BE2C (cell line): ENCODE results near the gene PSAT1.
"Not testable (repeated sequence)": the region's sequence is repeated elsewhere in the genome, so short reads cannot be mapped to it uniquely, and the experiment has no call there.

Experiments
- DNase-seq: peaks from one replicate; pipeline ENCODE4 v3.0.0-alpha.2; 2020
- H3K27me3 ChIP-seq: fragments of 250-450 bp; sonication (Bioruptor Pico); 2 replicates; pipeline ENCODE4 v1.5.1; 2020; ENCODE audit warnings: mild to moderate bottlenecking
- H3K36me3 ChIP-seq: fragments of 250-450 bp; sonication (Bioruptor Pico); 2 replicates; pipeline ENCODE4 v1.5.1; 2020; ENCODE audit warnings: mild to moderate bottlenecking
- H3K4me1 ChIP-seq: fragments of 250-450 bp; sonication (Bioruptor Pico); 2 replicates; pipeline ENCODE4 v1.5.1; 2020
- H3K4me3 ChIP-seq: 2 replicates; pipeline ENCODE4 v1.5.1; 2011; ENCODE audit warnings: low read depth, low read length
- H3K9me3 ChIP-seq: fragments of 250-450 bp; sonication (Bioruptor Pico); 2 replicates; pipeline ENCODE4 v1.5.1; 2020
- CTCF ChIP-seq: IDR thresholded peaks from 2 replicates; pipeline ENCODE4 v1.5.1; 2012; ENCODE audit warnings: mild to moderate bottlenecking, low read depth, low read length

Gene PSAT1

DNA sequence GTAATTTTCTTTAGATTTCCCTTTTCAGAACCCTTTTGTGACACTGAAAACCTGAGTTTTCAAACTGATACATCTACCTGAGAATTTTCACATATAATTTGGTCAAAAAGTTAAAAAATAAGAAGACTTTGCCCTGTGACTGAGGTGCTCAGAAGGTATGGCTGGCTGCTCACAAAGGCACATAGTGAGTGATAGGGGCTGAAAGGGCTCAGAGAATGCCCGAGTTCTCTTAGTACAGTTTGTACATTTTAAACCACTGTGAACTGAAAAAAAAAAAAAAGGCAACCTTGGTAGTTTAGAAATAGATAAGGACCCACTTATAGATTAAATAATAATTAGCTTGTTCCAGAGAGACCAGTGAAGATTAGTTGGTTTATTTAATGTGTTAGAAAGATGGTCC, 18.1 kb upstream of the PSAT1 start:
- H3K4me3 ChIP-seq: no peak overlapping the region
- no peak for DNase-seq
- H3K27me3 ChIP-seq: no peaks in the 10 kb centered on the region
- no peak for TF ChIP-seq CTCF
- no peaks in the 10 kb centered on the region for H3K36me3 ChIP-seq
- no peaks in the 10 kb centered on the region for H3K9me3 ChIP-seq
- peaks cover 5% of the 10 kb centered on the region; the same call in 1 of the 2 replicates for H3K4me1 ChIP-seq

DNA sequence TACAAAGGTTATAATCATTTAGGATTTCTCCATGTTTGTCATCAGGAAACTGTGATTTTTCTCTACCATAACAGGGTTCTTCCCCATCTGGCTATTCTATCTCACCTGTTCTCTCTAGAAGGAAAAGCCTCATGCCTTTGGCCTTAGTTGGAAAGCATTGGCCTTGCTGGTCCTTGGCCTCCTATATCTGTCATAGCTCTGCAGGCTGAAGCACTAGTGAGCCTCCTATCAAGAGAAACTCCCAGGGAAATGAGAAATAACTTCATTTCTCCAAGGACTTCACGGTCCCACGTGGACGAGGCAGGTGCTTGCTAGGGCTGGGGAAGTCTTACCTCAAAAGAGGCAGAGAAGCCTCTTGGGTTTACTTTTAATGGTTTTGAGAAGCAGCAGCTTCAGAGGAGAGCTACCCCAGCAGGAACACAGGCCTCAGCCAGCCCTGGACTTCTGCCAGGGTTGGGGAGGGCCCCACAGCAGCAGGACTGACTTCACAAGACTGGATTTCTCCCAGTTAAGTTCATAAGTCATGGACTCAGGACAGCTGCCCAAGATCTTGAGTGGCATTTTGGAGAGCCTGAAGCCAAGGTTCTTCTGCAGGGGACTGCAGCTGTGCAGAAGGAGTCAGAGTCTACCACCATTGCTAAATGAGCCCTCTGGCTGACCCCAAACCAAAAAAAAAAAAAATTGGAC, 15.8 kb upstream of the PSAT1 start:
- DNase-seq: peak; percentile 65

DNA sequence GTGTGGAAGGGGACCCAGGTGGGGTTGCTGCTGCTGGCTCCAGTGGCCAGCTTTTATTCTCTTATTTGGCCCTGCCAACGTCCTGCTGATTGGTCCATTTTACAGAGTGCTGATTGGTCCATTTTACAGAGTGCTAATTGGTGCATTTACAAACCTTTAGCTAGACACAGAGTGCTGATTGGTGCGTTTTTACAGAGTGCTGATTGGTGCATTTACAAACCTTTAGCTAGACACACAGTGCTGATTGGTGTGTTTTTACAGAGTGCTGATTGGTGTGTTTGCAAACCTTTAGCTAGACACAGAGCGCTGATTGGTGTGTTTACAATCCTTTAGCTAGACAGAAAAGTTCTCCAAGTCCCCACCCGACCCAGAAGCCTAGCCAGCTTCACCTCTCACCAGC, 12.7 kb upstream of the PSAT1 start:
- H3K36me3 ChIP-seq, H3K27me3 ChIP-seq, DNase-seq, H3K9me3 ChIP-seq, H3K4me3 ChIP-seq, H3K4me1 ChIP-seq: not testable (repeated sequence)

More for the DNA sequence above, 15.8 kb upstream of the PSAT1 start:
- no peak for TF ChIP-seq CTCF
- Histone ChIP-seq H3K4me1 (peaks cover 5% of the 10 kb centered on the region; the same call in 1 of the 2 replicates), H3K27me3 (no peaks in the 10 kb centered on the region), H3K4me3 (no peak overlapping the region), H3K36me3 (no peaks in the 10 kb centered on the region), H3K9me3 (no peaks in the 10 kb centered on the region)

DNA sequence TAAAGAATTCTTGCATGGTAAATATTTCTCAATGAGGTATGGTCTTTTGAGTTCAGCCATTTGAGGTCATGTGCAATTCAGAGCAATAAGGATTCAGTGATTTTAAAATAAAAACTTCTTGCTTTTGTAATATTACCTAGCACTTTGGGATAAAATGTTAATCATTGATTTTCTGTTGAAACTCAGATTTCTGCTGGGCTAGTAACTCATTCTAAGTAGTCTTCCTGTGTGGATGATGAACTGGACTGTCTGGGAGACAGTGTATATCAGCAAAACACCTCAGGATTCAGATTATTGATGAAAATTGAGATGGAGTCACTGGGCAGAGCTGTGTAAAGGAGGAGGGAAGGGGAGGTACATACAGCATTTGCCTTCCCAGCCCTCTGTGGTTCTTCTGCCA, 10.8 kb upstream of the PSAT1 start:
- peaks cover 3% of the 10 kb centered on the region for H3K4me1 ChIP-seq
- H3K27me3 ChIP-seq: no peaks in the 10 kb centered on the region
- no peaks in the 10 kb centered on the region for H3K36me3 ChIP-seq
- no peak for DNase-seq
- no peak for TF ChIP-seq CTCF
- no peaks in the 10 kb centered on the region for H3K9me3 ChIP-seq
- H3K4me3 ChIP-seq: no peak overlapping the region

- DNase-seq: no peak
- no peaks in the 10 kb centered on the region for H3K36me3 ChIP-seq
- no peaks in the 10 kb centered on the region for H3K27me3 ChIP-seq
- no peak overlapping the region for H3K4me3 ChIP-seq
- H3K4me1 ChIP-seq: peaks cover 5% of the 10 kb centered on the region
- H3K9me3 ChIP-seq: no peaks in the 10 kb centered on the region
- TF ChIP-seq CTCF: no peak
These were observed 10.0 kb upstream of the PSAT1 start for GRCh38 chr9:78286946-78287388.

GRCh38 chr9:78288214-78288892, 8.6 kb upstream of the PSAT1 start:
- no peak for TF ChIP-seq CTCF
- Histone ChIP-seq H3K27me3 (no peaks in the 10 kb centered on the region), H3K4me1 (peaks cover 5% of the 10 kb centered on the region), H3K9me3 (no peaks in the 10 kb centered on the region), H3K4me3 (no peak overlapping the region), H3K36me3 (no peaks in the 10 kb centered on the region)
- no peak for DNase-seq
